GM19395 (cell line): ENCODE results near the gene TOM1L2.
"Not testable (repeated sequence)": the region's sequence is repeated elsewhere in the genome, so short reads cannot be mapped to it uniquely, and the experiment has no call there.

Experiments
- ATAC-seq: cut with Tn5 transposase; IDR thresholded peaks from one replicate; pipeline ENCODE4 v1.9.1; 2021; ENCODE audit warnings: mild to moderate bottlenecking, moderate library complexity; ENCODE audit not compliant: unreplicated experiment

The TOM1L2 gene

DNA sequence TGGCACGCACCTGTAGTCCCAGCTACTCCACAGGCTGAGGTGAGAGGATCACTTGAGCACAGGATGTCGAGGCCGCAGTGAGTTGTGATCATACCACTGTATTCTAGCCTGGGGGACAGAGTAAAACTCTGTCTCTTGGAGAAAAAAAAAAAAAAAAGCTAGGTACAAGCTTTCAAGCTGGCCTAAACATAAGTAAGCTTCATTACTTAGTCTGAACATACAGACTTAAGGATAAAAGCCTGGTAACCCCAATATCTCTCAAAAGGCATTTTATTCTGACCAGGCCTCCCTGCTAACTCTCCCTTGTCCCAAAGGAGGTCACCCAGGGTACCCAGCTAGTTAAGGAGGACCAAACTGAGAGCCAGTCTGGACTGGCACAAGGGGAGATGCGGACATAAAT, 46.2 kb downstream of the TOM1L2 start:
- ATAC-seq = no peak

DNA sequence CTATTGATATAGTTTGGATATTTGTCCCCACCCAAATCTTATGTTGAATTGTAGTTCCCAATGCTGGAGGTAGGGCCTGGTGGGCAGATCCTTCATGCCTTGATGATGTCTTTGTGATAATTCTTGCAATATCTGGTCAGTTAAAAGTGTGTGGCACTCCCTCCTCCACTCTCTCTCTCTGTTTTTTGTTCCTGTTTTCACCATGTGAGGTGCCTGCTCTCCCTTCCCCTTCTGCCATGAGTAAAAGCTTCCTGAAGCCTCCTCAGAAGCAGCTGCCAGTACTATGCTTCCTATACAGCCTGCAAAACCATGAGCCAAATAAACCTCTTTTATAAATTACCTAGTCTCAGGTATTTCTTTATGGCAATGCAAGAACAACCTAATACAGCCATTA, 47.3 kb downstream of the TOM1L2 start:
- no peak for ATAC-seq

DNA sequence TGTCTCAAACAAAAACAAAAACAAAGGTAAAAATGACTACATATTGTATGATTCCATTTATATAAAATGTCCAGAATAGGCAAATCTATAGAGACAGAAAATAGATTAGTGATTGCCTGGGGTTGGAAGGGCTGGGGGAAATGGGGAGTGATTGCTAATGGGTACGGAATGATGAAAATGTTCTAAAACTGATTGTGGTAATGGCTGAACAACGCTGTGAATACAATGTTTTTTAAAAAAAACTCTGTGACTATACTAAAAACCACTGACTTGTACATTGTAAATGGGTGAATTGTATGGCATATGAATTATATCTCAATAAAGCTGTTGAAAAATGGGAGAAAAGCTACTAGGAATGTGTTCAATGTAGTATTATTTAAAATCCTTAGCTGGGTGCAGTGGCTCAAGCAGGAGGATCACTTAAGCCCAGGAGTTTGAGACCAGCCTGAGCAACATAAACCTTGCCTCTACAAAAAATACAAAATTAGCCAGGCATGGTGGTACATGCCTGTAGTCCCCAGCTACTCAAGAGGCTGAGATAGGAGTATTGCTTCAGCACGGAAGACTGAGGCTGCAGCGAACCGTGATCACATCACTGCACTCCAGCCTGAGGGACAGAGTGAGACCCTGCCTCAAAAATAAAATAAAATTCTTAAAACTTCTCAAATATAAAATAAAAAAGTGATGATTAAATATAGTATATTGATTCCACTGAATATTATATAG, 47.9 kb downstream of the TOM1L2 start:
- ATAC-seq = no peak

DNA sequence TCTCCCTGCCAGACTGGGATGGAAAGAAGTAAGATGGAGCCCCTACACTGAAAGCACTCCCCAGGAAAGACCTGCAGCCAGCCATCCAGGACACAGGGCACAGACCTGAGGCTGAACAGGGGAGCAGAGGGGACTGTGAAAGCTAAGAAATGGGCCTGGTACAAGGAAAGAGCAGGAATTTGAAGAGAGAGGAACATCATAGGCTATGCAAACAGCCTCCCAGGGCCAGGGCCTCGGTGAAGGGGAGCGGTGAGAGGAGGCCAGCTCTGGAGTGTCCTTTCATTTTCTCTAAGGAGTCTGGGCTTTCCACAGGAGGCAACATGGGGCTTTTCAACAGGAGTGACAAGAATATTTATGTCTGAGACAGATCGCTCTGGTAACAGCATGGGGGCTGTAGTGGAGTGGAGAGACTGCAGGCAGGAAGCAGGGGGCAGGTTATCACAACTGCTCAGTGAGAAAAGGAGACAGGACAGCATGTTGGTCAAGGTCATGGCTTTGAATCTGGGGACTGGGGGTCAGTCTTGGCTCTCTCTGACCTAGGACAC, 50.1 kb downstream of the TOM1L2 start:
- no peak for ATAC-seq

DNA sequence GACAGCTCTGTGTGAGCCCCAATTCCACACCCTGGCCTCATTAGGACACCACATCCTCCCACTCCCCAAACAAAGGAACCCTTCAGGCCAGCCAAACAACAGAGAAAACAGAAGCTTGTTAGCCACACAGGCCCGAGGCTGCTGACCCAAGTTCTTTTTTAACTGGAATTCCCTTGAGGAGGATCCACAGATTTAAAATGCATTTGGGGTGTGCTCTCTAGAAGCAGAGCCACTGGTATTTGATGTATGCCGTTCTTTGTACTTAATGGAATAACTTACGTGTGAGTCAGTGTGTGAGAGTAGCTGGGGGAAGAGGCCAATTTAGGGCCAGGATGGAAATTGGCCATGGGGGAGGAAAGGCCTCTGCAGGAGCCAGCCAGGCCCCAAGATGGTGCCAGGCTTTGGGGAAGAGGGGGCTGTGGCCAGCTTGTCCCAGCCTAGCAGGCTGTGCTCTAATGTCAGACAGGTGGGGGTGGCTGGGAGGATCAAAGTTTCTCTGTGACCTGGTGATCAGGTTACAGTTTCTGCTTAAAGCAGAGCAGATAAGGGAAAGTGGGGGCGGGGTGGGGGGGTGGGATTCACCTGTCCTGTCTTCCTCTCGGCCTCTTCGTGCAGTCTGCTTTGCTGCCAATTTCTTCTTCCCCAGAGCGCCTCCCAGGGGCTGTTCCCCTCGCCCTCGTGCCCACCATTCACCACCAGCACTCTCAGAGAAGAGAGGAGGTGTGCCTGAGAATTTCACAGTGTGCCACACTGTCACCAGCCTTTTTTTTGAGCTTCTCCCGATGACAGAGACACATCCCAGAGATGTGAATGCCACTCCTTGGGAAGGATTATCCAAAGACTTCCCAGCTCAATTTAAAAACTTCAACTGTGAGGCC, 50.8 kb downstream of the TOM1L2 start:
- ATAC-seq = no peak

DNA sequence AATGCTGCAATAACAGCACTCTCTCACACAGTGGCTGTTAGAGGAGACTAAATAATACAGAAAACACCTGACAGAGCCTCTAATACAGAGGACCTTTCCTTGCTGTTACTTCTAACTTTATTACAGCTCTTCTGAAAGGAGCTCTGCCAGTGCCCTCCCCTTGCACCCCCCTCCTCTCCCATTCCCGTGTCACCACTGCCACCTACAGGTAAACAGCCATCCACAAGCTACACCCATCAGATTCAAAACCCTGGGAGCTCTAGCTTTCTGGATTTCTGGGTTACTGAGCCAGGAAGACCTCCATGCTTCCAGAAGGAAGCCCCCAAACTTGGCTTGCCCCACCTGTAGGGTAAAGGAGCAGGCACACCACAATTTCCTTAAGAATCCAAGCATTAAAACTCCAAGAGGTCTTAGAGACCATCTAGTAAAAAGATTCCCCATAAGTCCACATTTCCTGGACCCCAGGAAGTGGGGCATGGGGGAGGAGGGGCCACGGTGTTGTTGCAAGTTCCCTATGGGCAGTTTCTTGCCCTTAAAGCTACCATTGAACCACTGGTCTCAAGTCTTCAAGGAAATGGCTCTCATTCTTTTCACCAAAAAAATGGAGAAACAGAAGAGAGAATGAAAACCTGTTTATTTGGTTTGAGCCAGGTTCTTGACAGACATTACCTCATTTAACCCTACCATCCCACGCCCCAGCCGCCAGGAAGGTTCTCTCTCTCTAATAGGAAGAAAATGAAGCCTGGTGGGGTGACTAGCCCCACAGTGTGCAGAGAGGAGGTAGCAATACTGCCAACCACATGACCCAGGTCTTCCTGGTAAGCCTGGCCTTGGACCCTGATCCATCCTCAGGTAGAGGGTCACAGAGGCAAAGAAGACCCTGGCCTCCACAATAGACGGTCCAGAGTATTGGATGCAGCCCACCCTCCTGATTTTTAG, 52.8 kb downstream of the TOM1L2 start:
- ATAC-seq = no peak

DNA sequence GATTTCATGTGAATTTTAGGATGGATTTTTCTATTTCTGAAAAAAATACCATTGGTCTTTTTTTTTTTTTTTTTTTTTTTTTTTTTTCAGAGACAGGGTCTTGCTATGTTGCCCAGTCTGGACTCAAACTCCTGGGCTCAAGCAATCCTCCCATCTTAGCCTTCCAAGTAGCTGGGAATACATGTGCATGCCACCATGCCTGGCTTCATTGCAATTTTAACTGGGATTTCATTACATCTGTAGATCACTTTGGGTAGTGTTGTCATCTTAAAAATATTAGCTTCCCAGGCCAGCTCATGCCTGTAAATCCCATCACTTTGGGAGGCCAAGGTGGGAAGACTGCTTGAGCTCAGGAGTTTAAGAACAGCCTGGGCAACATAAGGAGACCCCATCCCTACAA, 54.8 kb downstream of the TOM1L2 start:
- ATAC-seq = no peak

DNA sequence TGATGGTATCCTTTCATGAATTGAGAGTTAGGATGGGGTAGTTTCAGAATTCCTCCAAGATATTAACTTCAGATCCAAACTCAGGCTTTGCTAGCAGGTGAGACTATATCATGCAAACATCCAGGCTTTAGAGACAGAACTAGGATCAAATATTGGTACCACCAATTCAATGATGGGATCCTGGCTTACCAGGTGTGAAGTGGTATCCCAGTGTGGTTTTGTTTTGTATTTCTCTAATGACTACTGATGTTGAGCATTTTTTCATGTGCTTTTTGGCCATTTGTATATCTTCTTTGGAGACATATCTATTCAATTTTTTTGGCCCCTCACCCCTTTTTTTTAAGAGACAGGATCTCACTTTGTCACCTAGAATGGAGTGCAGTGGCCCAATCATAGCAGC, 57.0 kb downstream of the TOM1L2 start:
- no peak for ATAC-seq

DNA sequence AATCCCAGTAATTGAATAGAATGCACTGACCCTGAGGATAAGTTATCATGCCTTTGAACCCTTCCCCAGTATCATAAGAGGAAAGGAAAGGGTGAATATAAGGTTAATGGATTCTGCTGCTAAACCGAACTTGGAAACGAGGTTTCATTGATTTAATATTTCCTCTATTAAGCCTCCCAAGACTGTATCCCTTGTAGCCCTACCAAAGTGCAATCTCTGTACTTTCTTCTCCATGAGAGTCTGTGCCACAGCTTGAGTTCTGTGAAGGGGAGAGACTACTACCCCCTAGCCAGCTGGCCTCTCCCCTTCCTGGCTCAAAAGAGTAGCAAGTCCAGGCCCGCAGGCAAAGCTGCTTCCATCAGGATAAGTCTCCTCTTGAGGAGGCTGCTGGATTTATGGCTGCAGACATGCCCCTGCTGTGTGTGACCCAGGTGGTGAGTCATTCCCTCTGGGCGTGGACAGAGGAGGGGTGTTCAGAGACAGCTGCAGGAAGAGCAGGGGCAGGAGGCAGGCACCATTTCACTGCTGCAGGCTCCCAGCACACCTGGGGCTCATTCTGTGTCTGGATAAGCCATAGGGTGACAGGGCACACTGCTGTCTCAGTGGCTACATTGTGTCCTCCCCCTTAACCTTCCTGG, 58.4 kb downstream of the TOM1L2 start:
- ATAC-seq = no peak

DNA sequence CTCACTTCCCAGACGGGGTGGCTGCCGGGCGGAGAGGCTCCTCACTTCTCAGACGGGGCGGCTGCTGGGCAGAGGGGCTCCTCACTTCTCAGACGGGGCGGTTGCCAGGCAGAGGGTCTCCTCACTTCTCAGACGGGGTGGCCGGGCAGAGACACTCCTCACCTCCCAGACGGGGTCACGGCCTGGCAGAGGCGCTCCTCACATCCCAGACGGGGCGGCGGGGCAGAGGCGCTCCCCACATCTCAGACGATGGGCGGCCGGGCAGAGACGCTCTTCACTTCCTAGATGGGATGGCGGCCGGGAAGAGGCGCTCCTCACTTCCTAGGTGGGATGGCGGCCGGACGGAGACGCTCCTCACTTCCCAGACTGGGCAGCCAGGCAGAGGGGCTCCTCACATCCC, 59.9 kb downstream of the TOM1L2 start:
- not testable (repeated sequence) for ATAC-seq

DNA sequence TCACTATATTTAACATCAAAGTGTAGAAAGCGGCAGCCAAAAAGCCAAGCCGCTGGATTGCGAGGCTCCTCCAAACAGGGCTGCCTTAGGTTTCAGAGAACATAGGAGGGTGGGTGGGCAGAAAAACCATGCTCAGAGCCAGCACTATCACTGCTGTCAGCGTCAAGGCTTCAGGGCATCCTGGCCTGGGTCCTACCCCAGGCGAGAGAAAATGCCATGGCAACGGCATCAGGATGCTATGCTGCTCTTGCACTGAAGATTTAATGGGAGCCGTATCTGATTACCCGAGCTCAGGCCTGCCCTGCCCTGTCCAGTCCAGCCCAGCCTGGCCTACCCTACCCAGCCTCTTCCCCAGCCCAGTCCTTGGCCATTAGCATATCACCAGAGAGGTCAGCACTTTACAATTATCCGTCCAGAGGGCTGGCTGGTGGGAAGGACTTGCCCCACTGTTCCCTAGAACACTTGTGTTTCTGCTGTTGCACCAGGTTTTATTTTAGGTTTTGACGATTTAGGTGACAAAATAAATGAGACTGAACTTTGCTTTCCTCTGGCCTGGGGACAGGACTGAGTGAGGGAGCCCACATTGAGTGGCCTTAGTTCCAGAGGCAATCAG, 61.1 kb downstream of the TOM1L2 start:
- no peak for ATAC-seq

DNA sequence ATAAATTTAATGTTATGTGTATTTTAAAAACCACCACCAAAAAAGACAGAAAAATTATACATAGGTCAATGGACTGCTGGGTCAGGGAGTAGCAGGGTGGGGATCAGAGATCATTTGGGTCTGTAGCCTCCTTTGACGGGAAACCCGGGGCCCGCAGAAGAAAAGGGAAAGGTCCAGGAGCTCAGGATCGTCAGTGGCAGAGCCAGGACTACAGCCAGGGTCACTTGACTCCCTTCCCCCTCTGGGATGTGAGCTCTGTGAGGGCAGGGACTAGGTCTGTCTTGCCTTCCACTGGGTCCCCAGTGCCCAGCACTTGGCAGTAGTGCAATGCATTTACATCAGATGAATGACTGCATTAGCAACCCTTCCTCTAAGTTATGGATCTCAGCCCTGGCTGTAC, 62.1 kb downstream of the TOM1L2 start:
- no peak for ATAC-seq

DNA sequence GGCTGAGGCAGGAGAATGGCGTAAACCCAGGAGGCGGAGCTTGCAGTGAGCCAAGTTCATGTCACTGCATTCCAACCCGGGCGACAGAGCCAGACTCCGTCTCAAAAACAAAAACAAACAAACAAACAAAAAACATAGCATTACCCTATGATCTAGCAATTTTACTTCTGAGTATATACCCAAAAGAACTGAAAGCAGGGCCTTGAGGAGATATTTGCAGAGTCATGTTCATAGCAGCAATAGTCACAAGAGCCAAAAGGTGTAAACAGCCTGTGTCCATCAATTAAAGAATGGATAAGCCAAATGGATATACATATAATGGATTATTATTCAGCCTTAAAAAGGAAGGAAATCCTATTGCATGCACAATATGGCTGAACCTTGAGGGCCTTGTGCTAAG, 63.1 kb downstream of the TOM1L2 start:
- ATAC-seq = no peak

DNA sequence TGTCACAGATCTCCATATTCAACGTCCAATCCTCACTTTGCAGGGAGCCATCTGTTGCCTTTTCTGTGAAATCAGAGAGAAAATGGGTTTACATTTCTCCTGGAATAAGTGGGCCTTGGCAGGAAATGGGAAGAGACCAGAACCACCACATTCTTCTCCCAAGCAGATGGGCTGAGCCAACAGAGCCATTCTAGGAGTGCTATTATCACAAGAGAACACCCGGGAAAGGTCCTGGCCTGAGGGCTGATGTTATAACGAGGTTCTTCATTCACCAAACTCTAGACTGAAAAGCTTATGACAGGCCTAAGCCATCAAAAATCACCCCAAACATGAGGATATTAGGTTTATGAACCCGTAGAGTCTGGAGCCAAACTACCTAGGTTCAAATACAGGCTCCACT, 64.7 kb downstream of the TOM1L2 start:
- no peak for ATAC-seq

DNA sequence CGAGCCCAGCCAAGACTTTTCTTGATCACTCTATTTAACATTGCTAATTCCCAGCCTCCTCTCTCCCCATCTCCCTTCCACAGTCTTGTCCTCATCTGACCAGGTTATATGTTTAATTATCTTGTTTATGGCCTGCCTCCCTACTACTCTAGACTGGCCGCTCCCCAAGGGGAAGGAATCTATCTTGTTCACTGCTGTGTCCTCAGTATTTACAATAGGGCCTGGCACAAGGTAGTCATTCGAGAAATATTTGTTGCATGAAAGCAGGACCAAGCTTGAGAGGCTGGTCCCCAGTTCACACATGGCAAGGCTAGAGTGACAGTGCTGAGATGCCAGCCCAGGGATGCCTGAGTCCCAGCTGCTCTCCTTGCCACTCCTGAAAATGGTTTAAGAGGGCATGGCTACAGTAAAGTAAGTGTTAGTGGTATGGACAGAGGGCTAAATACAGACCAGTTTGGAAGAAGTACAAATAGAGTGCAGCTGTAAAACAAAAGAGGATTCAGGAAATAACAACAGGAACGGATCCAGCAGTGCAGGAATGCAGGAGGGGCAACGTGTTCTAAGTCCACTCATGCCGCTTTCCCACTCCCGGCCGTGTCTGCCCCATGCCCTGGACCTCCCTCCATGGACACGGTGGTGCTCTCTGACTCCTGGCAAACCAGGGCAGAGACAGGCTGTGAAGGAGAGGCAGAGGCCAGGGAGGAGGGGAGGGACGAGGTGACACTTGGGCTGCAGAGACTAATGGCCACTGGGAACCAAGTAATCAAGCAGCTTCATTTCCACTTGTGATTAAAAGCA, 65.6 kb downstream of the TOM1L2 start:
- ATAC-seq = no peak

DNA sequence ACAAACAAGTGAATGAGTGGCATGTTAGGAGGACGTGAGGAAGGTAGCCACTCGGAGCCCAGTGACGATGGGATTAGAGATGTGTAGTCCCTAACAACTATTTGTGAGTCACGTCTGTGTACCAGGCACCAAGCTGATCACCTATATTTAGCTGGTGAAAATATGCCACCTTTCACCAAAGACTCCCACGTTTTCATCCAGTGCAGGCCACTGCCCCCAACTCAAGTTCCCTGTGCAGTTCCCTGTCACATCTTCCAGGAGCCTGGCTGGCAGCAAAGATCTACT, 67.2 kb downstream of the TOM1L2 start:
- ATAC-seq = no peak

DNA sequence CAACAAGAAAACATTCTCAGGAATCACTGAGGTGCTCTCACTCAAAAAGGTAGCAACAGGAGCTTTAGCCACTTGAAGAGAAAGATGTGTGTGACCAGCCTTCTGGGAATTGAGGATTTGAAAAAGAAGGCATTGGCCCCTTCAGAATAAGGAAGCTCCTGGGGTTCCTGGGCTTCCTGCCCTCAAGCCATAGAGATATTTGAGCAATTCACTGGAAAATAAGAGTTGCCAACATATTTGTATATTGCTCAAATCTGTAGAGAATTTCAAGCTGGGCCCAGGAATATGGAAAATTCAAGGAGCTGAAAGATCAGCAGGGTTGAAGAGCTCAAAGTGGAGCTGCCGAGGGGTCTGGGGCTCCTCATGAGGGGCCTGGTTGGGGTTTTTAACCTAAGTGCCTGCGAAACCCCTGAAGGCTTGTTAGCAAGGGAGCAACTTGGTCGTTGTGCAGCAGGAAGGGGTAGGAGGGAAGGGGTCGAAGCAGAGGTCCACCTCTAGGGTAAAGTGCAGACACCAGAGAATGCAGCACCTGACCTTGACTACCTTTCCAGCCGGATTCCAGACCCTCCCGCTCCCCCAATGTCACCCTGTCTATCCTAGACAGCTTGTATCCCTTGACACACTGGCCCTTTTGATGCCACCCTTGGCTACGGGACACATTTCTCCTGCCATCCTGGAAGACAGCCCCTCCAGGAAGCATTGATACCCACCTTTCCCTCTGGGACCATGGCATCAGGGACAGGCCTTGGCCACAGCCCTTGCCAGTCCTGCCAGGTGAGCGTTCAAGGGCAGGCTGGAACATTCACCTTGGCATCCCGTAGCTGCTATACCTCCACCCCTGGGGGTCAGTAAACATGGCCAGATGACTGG, 67.8 kb downstream of the TOM1L2 start:
- ATAC-seq = no peak

DNA sequence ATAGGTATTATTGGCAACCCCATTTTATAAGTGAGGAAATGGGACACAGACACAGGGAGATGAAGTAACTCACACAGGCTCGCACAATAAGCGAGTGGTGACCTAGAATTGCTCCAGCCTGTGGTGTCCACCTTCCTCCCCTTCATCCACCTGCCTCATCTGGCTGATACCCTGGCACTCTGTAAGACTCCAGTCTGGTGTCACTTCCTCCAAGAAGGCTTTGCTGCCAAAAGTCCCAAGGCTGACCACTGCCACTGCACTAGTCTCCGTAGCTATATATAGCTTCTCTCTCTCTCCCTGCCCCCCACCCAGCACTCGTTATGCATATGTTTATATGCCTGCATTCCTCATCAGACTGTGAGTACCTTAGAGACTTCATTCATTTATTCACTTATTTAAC, 69.3 kb downstream of the TOM1L2 start:
- ATAC-seq = no peak

DNA sequence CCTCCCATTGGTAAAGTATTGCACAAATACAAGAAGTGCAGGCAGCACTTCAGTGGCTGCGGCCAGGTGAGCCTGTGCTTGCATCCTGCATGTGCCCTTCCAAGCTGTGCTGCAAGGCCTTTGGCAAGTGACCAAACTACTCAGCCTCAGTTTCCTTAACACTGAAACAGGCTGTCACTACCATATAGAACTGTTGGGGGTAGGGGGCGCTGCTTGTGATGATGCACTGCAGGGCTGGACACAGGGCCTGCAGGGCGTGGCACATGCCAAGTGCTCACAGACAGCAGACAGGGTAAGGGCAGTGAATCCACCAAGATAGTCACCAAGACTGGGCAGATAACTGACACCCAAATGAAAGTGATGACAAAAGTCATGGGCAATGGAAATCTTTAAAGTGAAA, 69.8 kb downstream of the TOM1L2 start:
- no peak for ATAC-seq
